ENCODE results near the gene CAMK1D.
"Not testable (repeated sequence)": the region's sequence is repeated elsewhere in the genome, so short reads cannot be mapped to it uniquely, and the experiment has no call there.

Gene CAMK1D

DNA sequence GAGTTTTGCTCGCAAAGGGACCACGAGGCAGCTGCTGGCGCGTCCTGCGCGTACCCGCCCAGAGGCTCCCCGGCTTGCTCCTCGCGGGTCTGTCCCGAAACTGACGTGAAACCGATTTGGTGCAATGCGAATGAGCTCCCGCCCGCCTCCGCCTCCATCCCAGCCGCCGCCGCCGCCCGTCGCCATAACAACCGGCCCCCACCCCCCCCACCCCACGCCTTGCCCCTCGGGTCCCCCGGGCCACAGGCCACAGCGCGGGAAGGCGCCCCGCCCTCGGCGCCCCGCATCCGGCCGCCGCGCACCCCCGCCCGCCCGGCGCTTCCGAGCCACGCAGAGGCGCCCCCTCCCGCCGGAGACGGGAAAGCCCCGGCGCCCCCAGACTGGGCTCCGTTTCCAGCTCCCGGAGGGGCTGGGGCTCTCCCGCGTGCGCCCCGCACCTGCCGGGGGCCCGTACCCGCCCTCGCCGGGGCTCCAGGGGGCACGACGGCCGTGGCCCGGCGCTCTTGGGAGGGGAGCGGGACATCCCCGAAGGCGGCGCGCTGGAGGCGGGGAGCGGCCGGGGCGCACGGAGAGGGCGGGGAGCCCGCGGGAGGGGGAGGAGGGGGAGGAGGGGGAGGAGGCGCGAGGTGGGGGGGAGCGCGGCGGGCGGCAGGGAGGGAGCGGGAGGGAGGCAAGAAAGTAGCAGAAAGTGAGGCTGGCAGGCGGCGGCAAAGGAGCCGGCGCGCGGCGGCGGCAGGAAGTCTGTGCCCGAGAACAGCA, at the start of gene CAMK1D:
TSS of gene CAMK1D (plus strand) at position 678 of the 759 bp plus-strand sequence.
- DNase-seq = peak; percentile 87

- DNase-seq = not testable (repeated sequence)
Observed at GRCh38 chr10:12301036-12301435, 48.3 kb upstream of the CAMK1D start.

GRCh38 chr10:12308057-12308456, 41.3 kb upstream of the CAMK1D start:
- no peak for DNase-seq

- DNase-seq = no peak
Observed at GRCh38 chr10:12308736-12309375, 40.5 kb upstream of the CAMK1D start.

DNA sequence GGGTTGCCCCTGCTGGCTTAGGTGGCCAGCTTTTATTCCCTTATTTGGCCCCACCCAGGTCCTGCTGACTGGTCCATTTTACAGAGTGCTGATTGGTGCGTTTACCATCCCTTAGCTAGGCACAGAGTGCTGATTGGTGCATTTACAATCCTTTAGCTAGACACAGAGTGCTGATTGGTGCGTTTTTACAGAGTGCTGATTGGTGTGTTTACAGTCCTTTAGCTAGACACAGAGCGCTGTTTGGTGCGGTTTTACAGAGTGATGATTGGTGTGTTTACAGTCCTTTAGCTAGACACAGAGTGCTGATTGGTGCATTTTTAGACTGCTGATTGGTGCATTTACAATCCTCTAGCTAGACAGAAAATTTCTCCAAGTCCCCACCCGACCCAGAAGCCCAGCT, 39.6 kb upstream of the CAMK1D start:
- not testable (repeated sequence) for DNase-seq

DNA sequence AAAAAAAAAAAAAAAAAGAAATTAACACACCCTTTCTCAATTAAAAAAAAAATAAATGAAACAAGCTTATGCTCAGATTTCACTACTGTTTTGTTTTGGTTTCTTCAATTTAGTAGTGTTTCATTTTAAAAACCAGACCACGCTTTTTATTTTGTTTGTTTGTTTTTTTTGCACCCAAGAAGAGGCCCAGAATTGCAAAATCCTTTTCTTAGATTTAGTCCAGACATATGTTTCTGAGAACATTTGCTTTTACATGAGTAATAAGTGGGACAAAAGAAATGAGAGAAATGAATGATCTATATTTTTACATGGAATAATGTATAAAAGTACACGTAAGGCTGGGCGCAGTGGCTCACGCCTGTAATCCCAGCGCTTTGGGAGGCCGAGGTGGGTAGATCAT, 34.5 kb upstream of the CAMK1D start:
- no peak for DNase-seq

DNA sequence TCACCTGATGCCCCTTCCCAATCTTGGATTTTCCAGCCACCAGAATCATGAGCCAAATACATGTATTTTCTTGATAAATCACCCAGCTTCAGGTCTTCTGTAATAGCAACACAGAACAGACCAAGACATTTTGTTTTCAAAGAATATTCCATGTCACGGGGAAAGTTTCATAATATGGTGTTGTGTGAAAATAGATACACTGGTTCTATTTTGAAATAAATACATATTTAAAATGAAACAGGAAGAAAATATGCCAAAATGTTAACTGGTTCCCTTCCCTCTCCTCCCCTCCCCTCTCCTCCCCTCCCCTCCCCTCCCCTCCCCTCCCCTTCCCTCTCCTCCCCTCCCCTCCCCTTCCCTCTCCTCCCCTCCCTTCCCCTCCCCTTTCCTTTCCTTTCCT, 30.3 kb upstream of the CAMK1D start:
- no peak for DNase-seq

- DNase-seq = no peak
Observed at GRCh38 chr10:12320892-12321291, 28.5 kb upstream of the CAMK1D start.

DNA sequence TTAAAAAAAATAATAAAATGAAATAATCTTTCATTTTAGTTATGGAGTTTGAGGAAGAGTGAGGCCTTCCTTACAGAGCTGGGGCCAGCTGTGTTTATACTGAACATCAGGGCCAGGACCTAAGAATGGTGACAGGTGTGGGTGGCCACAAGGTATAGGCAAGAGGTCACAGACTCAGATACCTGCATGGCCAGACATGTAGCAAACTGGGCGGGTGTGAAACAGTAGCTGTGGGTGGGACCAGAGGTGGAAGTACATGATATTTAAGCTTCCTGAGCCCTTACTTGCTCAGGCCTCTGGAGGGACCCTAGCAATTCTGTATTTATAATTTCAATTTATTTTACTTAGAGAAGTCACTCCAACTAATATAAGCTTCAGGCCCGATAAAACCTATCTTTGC, 27.7 kb upstream of the CAMK1D start:
- DNase-seq = no peak

- DNase-seq = no peak
Observed at GRCh38 chr10:12322583-12323131, 26.7 kb upstream of the CAMK1D start.

DNA sequence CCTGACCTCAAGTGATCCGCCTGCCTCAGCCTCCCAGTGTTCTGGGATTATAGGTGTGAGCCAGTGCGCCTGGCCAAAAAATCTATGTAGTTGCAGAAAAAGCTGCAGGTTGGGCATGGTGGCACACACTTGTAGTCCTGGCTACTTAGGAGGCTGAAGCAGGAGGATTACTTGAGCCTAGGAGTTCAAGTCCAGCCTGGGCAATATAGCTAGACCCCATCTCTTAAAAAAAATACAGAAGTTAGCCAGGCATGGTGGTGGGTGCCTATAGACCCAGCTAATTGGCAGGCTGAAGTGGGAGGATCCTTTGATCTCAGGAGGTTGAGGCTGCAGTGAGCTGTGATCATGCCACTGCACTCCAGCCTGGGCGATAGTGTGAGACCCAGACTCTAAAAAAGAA, 24.8 kb upstream of the CAMK1D start:
- no peak for DNase-seq

DNA sequence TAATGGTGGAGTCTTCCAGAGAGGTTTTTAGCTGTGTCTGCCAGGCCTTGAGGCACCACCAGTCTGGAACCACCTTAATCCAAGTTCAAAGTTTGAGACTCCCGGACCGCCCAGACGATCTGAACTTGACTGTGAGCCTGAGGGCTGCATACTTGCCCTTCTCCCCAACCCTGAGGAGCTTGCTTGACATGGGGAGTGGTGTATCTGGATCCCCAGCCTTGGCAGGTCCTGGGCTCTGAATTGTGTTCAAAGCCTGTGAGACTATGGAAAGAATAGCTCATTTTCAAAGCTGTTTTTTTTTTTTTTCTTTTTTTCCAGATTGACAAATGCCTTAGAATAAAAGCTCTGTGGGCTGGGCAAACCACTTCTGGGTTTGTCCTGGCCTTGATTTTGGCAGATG, 22.3 kb upstream of the CAMK1D start:
- no peak for DNase-seq

DNA sequence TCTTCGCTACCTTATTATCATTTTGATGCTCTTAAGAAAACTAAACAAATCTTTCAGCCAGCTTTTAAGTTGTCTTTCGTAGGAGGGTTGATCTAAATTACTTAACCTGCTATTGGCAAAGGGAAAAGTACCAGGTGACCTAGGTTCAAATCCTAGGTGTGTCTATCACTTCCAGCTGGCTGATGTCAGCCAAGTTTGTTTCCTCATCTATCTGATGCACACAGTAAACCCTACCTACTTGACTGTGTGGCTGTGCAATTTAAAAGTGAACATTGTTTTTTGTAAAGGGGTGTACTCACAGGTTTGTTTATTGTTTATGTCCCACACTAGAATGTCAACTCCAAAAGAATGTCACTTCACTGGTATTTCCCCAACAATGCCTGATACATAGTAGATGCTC, 21.9 kb upstream of the CAMK1D start:
- no peak for DNase-seq

DNA sequence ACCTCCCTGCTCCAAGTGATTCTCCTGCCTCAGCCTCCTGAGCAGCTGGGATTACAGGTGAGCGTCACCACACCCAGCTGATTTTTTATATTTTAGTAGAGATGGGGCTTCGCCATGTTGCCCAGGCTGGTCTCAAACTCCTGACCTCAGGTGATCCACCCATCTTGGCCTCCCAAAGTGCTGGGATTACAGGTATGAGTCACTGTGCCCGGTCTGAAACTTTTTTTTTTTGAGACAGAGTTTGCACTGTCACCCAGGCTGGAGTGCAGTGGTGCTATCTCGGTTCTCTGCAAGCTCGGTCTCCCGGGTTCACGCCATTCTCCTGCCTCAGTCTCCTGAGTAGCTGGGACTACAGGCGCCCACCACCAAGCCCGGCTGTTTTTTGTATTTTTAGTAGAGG, 21.0 kb upstream of the CAMK1D start:
- DNase-seq = not testable (repeated sequence)

- peak; percentile 45 for DNase-seq
Observed at GRCh38 chr10:12332572-12333379, 16.6 kb upstream of the CAMK1D start.

GRCh38 chr10:12333380-12334185, 15.8 kb upstream of the CAMK1D start:
- DNase-seq = peak; percentile 90

GRCh38 chr10:12334186-12334530, 15.2 kb upstream of the CAMK1D start:
- DNase-seq = no peak

- not testable (repeated sequence) for DNase-seq
Observed at GRCh38 chr10:12335169-12335568, 14.2 kb upstream of the CAMK1D start.

GRCh38 chr10:12337453-12338372, 11.6 kb upstream of the CAMK1D start:
- no peak for DNase-seq

DNA sequence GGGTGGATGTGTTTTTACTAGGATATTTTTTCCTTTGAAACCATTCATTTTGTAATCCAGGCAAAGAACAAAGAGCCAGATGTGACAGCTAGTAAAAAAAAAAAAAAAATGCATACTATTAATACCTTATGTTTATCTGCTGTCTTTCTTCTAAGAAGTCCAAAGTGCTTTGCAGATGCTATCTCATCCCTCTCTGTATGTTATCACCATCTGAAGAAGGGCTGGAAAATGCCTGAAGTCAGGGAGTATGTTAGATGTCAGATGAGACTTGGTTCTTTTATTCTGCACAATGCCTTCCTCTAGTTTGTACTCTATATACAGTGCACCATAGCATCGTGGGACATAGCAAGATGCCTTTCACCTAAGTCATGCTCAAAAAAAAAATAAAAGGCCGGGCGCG, 10.4 kb upstream of the CAMK1D start:
- no peak for DNase-seq

GRCh38 chr10:12340371-12340770, 9.0 kb upstream of the CAMK1D start:
- no peak for DNase-seq

DNA sequence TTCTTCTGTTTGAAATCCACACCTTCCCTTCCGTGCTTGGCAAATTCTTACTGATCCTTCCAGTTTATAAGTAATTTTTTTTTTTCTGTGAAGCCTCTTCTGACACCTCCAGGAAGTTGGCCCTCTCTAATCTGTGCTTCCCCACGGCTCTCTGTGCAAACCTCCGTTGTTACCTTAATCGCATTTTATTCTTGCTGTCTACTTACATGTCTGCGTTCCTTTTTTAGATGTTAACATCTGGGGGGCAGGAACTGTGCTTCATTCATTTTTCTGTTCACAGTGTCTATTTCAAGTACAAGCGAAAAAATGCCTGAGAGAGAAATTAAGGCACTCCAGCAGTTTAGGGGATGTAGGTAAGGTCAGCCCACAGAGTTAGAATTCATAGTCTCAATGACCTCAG, 8.4 kb upstream of the CAMK1D start:
- DNase-seq = no peak

All from activated CD4-positive, alpha-beta T cell treated with anti-CD3 and anti-CD28 coated beads, Interleukin-10, Interleukin-2, amounts not matched to agents 100 ng/mL and 50 ng/mL, durations not matched to agents 16 hours and 8 hours (primary cell).